HG03103 (cell line): ENCODE results near the gene CACNB3.
A peak's percentile ranks its signal among the peaks of the same experiment; 100 is the strongest.

Source experiments
- ATAC-seq: cut with Tn5 transposase; IDR thresholded peaks from one replicate; pipeline ENCODE4 v1.9.1; 2021; ENCODE audit warnings: low read depth; ENCODE audit not compliant: unreplicated experiment

Gene CACNB3

GRCh38 chr12:48788524-48788853, 29.8 kb upstream of the CACNB3 start:
- ATAC-seq, result no peak

GRCh38 chr12:48788854-48789775, 29.2 kb upstream of the CACNB3 start, which contains the start of gene ADCY6:
TSS of gene ADCY6 (minus strand) at chr12:48789089. CDS start at chr12:48783434, 5,655 bp downstream.
- ATAC-seq, result no peak

- ATAC-seq, result no peak
These were observed 28.4 kb upstream of the CACNB3 start for GRCh38 chr12:48789858-48790326.

GRCh38 chr12:48793696-48794095, 24.6 kb upstream of the CACNB3 start:
- no peak for ATAC-seq

GRCh38 chr12:48794870-48795269, 23.4 kb upstream of the CACNB3 start:
- ATAC-seq, result no peak

- ATAC-seq, result no peak
These were observed 22.5 kb upstream of the CACNB3 start for GRCh38 chr12:48795550-48796455.

GRCh38 chr12:48796976-48797375, 21.3 kb upstream of the CACNB3 start:
- no peak for ATAC-seq

- no peak for ATAC-seq
These were observed 17.8 kb upstream of the CACNB3 start for GRCh38 chr12:48800457-48800856.

- no peak for ATAC-seq
These were observed 17.3 kb upstream of the CACNB3 start for GRCh38 chr12:48800971-48801370.

- ATAC-seq, result no peak
These were observed 14.6 kb upstream of the CACNB3 start for GRCh38 chr12:48803675-48804074.

- no peak for ATAC-seq
These were observed 10.3 kb upstream of the CACNB3 start for GRCh38 chr12:48807981-48808380.

GRCh38 chr12:48810903-48811431, 7.3 kb upstream of the CACNB3 start:
- no peak for ATAC-seq

- no peak for ATAC-seq
These were observed 6.7 kb upstream of the CACNB3 start for GRCh38 chr12:48811437-48812090.

GRCh38 chr12:48812389-48812788, 5.9 kb upstream of the CACNB3 start:
- no peak for ATAC-seq

GRCh38 chr12:48813465-48814261, 4.6 kb upstream of the CACNB3 start:
- ATAC-seq, result no peak

GRCh38 chr12:48814262-48815125, 3.8 kb upstream of the CACNB3 start:
- peak; percentile 53 for ATAC-seq

- peak; percentile 27 for ATAC-seq
These were observed 2.9 kb upstream of the CACNB3 start for GRCh38 chr12:48815126-48816110.
